HG03469 (cell line): ENCODE data around the gene DNAJC28.
"Not testable (repeated sequence)": the region's sequence is repeated elsewhere in the genome, so short reads cannot be mapped to it uniquely, and the experiment has no call there.

Source experiments
- ATAC-seq: cut with Tn5 transposase; IDR thresholded peaks from one replicate; pipeline ENCODE4 v1.9.1; 2021; ENCODE audit warnings: mild to moderate bottlenecking, moderate library complexity, moderate number of reproducible peaks; ENCODE audit not compliant: unreplicated experiment

Gene DNAJC28

GRCh38 chr21:33491373-33492102, at the start of gene DNAJC28:
DNAJC28 (minus strand) TSS chr21:33491716; CDS start chr21:33489393, 2,323 bp downstream.
- peak; percentile 88 for ATAC-seq

- ATAC-seq, result no peak
Observed at GRCh38 chr21:33541105-33541711, 49.7 kb upstream of the DNAJC28 start.

- no peak for ATAC-seq
Observed at GRCh38 chr21:33540711-33541104, 49.2 kb upstream of the DNAJC28 start.

GRCh38 chr21:33539616-33540015, 48.1 kb upstream of the DNAJC28 start:
- no peak for ATAC-seq

- no peak for ATAC-seq
Observed at GRCh38 chr21:33537212-33537611, 45.7 kb upstream of the DNAJC28 start.

- no peak for ATAC-seq
Observed at GRCh38 chr21:33531007-33531406, 39.5 kb upstream of the DNAJC28 start.

GRCh38 chr21:33522953-33523349, 31.4 kb upstream of the DNAJC28 start:
- no peak for ATAC-seq

- ATAC-seq, result no peak
Observed at GRCh38 chr21:33522297-33522952, 30.9 kb upstream of the DNAJC28 start.

GRCh38 chr21:33518899-33519298, 27.4 kb upstream of the DNAJC28 start:
- no peak for ATAC-seq

- no peak for ATAC-seq
Observed at GRCh38 chr21:33514229-33514628, 22.7 kb upstream of the DNAJC28 start.

GRCh38 chr21:33512481-33512880, 21.0 kb upstream of the DNAJC28 start:
- no peak for ATAC-seq

GRCh38 chr21:33511639-33512038, 20.1 kb upstream of the DNAJC28 start:
- ATAC-seq, result no peak

- ATAC-seq, result no peak
Observed at GRCh38 chr21:33510826-33511225, 19.3 kb upstream of the DNAJC28 start.

GRCh38 chr21:33507003-33507402, 15.5 kb upstream of the DNAJC28 start:
- ATAC-seq, result not testable (repeated sequence)

GRCh38 chr21:33505833-33506232, 14.3 kb upstream of the DNAJC28 start:
- ATAC-seq, result no peak

GRCh38 chr21:33496345-33496744, 4.8 kb upstream of the DNAJC28 start:
- no peak for ATAC-seq

- no peak for ATAC-seq
Observed at GRCh38 chr21:33495743-33496142, 4.2 kb upstream of the DNAJC28 start.

GRCh38 chr21:33493756-33494155, 2.2 kb upstream of the DNAJC28 start:
- ATAC-seq, result no peak

GRCh38 chr21:33492571-33492970, 1.1 kb upstream of the DNAJC28 start:
- ATAC-seq, result no peak

GRCh38 chr21:33490991-33491372, 534 bp downstream of the DNAJC28 start:
- ATAC-seq, result no peak

- ATAC-seq, result no peak
Observed at GRCh38 chr21:33488936-33489335, 2.6 kb downstream of the DNAJC28 start.

GRCh38 chr21:33487996-33488395, 3.5 kb downstream of the DNAJC28 start:
- no peak for ATAC-seq
